NCI-H187 (cell line): ENCODE results near the gene NR3C1.

Experiments
- DNase-seq, 2 experiments: peaks; one replicate each; lab custom pipeline; 2025; lab: John Stamatoyannopoulos, UW

NR3C1 gene

DNA sequence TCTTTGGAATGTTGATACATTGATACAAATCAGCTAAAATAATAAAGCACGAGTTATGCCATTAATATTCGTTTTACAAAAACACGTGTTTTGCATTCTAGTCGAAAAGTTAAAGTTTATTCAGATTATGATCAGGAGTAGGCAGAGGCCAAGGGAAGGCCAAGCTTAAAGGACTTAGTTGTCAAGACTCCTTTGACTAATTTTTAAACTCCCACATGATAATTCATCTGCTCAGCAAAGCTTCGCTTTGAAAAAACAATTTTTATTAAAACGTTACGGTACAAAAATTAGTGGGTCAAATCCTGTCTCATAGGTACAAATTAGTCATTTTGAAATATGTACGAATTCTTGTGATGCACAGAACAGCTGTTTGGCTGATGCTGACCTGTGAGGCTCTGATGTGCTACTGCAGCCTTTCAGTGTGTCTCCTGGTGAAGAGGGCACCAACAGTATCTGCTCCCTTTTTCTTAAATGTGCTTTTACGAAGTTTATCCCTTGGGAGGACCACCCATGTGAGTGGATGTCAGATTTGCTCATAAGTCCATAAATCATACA lies 23.0 kb upstream of the NR3C1 start:
- DNase-seq: no peak

DNA sequence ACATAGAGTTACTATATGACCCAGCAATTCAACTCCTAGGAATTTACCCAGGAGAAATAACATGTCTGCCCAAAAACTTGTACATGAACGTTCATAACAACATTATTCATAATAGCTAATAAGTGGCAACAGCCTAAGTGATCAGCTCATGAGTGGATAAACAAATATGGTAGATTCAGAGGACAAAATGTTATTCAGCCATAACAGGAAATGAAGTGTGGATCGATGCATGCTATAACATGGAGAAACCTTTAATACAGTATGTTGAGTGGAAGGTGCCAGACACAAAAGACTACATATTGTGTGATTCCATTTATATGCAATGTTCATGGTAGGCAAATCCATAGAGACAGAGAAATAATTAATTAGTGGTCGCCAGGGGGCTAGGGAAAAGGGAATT lies 22.3 kb upstream of the NR3C1 start:
- no peak for DNase-seq

- DNase-seq: no peak
Measured at GRCh38 chr5:143418140-143418866, 14.8 kb upstream of the NR3C1 start.

- DNase-seq: no peak
Measured at GRCh38 chr5:143417503-143418139, 14.1 kb upstream of the NR3C1 start.

- no peak for DNase-seq
Measured at GRCh38 chr5:143416411-143416810, 12.9 kb upstream of the NR3C1 start.

DNA sequence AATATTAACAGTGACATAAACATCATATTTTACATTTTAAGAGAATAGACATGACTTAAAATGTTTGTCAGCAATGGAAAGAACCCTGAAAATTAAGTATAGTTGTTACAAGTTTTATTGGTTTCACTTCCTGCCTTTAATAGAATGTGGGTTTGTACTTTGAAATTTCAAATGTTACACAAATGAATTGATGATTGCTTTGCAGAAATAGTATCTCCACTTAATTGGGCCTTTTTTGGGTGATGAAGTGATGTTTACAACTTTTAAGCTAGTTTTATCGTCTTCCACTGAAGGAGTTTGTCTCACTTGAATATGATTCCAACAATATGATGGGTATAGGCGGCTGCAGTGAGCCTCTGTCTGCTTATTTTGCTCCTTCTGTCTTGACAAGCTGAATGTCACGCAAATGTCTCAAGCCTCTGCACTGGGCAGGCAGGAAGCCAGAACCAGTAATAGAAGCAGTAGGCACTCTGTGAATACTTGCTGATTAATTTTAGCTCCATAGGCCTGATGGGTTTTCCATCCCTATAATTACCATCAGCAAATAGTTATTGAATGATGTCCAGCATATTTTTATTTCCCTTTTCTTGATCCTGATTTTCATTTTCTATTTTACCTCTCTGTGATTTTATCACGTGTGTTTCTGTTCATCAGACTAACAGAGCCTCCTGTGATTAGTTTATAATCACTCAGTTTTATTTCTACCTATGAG lies 10.6 kb upstream of the NR3C1 start:
- DNase-seq: no peak

- no peak for DNase-seq
Measured at GRCh38 chr5:143412661-143413342, 9.3 kb upstream of the NR3C1 start.

DNA sequence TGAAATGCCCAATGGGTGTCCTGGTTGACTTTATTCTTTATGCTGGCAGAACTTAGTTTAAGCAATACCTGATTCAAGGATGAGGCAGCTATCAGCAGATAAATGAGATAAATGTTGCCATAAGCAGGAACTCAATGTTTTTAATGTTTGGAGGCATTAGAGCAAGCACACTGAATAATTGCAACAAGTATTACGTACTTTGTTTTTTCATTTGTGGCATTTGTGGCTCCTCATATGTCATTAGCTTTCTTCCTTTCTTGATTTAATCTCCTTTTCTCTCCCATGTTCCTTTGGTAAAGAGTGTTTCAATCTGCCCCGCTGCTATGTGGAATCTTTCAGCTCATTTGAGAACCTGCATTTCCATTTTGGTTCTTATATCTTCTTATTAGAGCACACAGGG lies 6.4 kb upstream of the NR3C1 start:
- no peak for DNase-seq

GRCh38 chr5:143406408-143406807 lies 2.9 kb upstream of the NR3C1 start:
- no peak for DNase-seq

GRCh38 chr5:143405849-143406098 lies 2.3 kb upstream of the NR3C1 start:
- DNase-seq: no peak

DNA sequence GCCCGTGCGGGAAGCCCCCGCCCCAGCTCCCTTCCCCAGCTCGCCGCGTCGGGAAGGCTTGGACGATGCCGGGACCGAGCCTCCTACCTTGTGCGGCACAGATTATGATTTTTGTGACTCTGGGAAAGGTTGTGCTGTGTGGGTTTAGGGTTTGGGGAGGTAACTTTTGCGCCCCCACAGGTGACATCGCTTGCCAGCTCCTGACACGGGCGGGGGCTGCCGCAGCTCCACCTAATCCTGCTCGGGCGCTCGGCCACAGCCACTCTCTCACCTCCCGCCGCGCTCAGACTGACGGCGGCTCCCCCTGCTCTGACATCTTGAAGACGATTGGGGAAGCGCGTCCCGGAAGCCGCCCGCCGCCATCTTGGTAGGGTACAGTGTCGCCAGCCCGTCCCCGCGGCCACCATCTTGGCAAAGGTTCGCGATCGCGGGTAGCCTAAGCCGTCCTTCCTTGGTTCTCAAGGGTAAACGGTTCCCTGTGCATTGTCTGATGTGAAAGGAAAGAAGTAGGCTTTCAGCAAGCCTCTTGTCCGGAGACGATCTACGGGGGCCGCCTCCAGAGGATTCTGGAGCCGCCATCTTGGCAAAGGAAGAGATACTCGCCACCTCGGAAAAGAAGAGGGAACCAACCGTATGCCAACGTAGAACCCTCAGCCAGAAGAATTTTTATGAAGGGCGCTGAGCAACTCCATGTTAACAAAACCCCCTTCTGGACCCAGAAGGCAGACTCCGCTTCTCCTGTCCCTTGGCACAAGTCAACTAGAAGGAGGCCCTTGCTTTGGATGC lies 1.8 kb upstream of the NR3C1 start:
- peak; percentile 82 to 84 for DNase-seq

- DNase-seq: peak; percentile 55 to 58
Measured at GRCh38 chr5:143404416-143405062, 1.1 kb upstream of the NR3C1 start.

DNA sequence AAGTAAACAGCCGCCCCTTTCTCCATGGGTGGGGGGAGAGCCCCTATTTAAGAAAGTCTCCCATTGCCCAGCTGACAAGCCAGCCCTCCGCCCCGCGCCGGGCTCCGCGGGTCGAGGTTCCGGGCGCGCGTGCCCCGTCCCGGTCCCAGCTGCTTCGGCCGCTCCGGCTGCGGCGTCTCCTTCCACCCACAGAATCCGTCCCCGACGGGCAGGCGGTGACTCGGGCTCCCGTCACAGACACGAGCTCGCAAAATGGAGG lies 223 bp downstream of the NR3C1 start:
- peak in 1 of 2 experiments; percentile 69 for DNase-seq

- DNase-seq: peak in 1 of 2 experiments; percentile 61
Measured at GRCh38 chr5:143402553-143403333, 743 bp downstream of the NR3C1 start.

GRCh38 chr5:143402017-143402552 lies 1.4 kb downstream of the NR3C1 start:
- DNase-seq: peak in 1 of 2 experiments; percentile 27

GRCh38 chr5:143401227-143402016 lies 2.1 kb downstream of the NR3C1 start:
- no peak for DNase-seq

GRCh38 chr5:143400541-143401226 lies 2.8 kb downstream of the NR3C1 start:
- peak in 1 of 2 experiments; percentile 14 for DNase-seq

DNA sequence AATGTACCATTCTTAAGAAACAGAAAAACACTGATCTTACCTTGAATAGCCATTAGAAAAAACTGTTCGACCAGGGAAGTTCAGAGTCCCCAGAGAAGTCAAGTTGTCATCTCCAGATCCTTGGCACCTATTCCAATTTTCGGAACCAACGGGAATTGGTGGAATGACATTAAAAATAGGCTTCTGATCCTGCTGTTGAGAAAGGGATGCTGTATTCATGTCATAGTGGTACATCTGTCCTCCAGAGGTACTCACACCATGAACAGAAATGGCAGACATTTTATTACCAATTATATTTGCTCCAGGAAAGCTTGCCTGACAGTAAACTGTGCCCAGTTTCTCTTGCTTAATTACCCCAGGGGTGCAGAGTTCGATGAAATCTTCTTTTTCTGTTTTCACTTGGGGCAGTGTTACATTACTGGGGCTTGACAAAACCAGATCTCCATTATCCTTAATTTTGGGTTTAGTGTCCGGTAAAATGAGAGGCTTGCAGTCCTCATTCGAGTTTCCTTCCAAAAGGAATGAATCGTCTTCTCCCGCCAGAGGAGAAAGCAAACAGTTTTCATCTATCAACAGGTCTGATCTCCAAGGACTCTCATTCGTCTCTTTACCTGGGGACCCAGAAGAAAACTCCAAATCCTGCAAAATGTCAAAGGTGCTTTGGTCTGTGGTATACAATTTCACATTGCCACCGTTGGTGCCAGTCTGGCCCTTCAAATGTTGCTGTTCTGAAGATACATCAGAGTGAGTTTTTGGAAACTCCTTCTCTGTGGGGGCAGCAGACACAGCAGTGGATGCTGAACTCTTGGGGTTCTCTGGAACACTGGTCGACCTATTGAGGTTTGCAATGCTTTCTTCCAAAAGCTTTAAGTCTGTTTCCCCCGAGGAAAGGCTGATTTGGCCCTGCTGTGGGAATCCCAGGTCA lies 3.6 kb downstream of the NR3C1 start:
- DNase-seq: no peak
